Measurements from ENCODE around the gene PRR7. TPM values are rescaled to one million over a fixed set of nuclear protein-coding genes. Genes with fewer than 3 reads are reported as not detected.

The PRR7 gene
- polyA plus RNA-seq, 3 donors = 1.8 to 17.4 (median 2.1) TPM

- peaks cover 51 to 72% (median 52%) of the 10 kb centered on the region in 3 donors for H3K27me3 Mint-ChIP-seq (ENCODE audit: low read depth in 3 of 3)
- H3K9me3 Mint-ChIP-seq = peaks cover 0 to 6% (median 0%) of the 10 kb centered on the region in 7 donors
- Histone ChIP-seq H3K9me3 (replicated peaks in 1 of 2; ENCODE audit: control insufficient read depth in 1 of 2, insufficient read depth in 1 of 2, low read length in 2 of 2) (no peaks in the 10 kb centered on the region), H3K36me3 (replicated peaks in 1 of 2; ENCODE audit: control insufficient read depth in 1 of 2, insufficient read depth in 2 of 2, low read length in 2 of 2) (no peaks in the 10 kb centered on the region), H2AFZ (ENCODE audit: insufficient read depth, low read depth, low read length, poor library complexity, severe bottlenecking) (no peak overlapping the region), H3K27ac (ENCODE audit: low read depth in 1 of 2, low read length in 2 of 2) (no peak overlapping the region), H3K4me3 (replicated peaks in 1 of 3; ENCODE audit: low read depth in 2 of 3, low read length in 3 of 3) (no peak overlapping the region), H4K20me1 (ENCODE audit: insufficient read depth, low read length) (peaks cover 34% of the 10 kb centered on the region), H3K79me2 (ENCODE audit: insufficient read depth, low read length) (no peaks in the 10 kb centered on the region), H3K9ac (ENCODE audit: insufficient read depth, low read length, poor library complexity, severe bottlenecking) (no peak overlapping the region), H3K4me1 (ENCODE audit: control insufficient read depth in 1 of 2, insufficient read depth in 2 of 2, low read length in 2 of 2) (peaks cover 41 to 56% of the 10 kb centered on the region in 2 donors), H3K27me3 (ENCODE audit: control insufficient read depth in 2 of 2, insufficient read depth in 2 of 2, low read length in 2 of 2) (peaks cover 0 to 56% of the 10 kb centered on the region in 2 donors), H3K4me2 (replicated peaks; ENCODE audit: extremely low read depth, low read length, poor library complexity, severe bottlenecking) (no peak overlapping the region)
- 90% methylated on average over 15 of the region's 18 CpGs for WGBS (ENCODE audit: insufficient coverage)
- DNase-seq = no peak
- H3K4me3 Mint-ChIP-seq = peak overlapping the region in 1 of 2 donors; percentile 60
- intact Hi-C loops (cut with micrococcal nuclease) = no loop called here
- H3K27ac Mint-ChIP-seq = no peak overlapping the region
- peaks cover 47% of the 10 kb centered on the region for H3K4me1 Mint-ChIP-seq
- no peak for TF ChIP-seq CTCF (IDR thresholded peaks at IDR 0.05)
- H3K36me3 Mint-ChIP-seq = peaks cover 0 to 12% of the 10 kb centered on the region in 2 donors
Observed at GRCh38 chr5:177449140-177450061, 2.8 kb downstream of the PRR7 start.

- intact Hi-C loops (cut with micrococcal nuclease) = no loop called here
- peaks cover 20% of the 10 kb centered on the region for H4K20me1 ChIP-seq (ENCODE audit: insufficient read depth, low read length)
Observed at GRCh38 chr5:177450667-177451424, 4.2 kb downstream of the PRR7 start.

More at GRCh38 chr5:177450667-177451424, 4.2 kb downstream of the PRR7 start:
- Mint-ChIP-seq H3K9me3 (peaks cover 0 to 6% (median 0%) of the 10 kb centered on the region in 7 donors), H3K4me1 (peaks cover 32% of the 10 kb centered on the region), H3K36me3 (peaks cover 0 to 12% of the 10 kb centered on the region in 2 donors), H3K4me3 (peak overlapping the region in 1 of 2 donors; percentile 46), H3K27me3 (ENCODE audit: low read depth in 3 of 3) (peaks cover 48 to 73% (median 50%) of the 10 kb centered on the region in 3 donors), H3K27ac (no peak overlapping the region)
- no peak for DNase-seq
- Histone ChIP-seq H3K4me2 (replicated peaks; ENCODE audit: extremely low read depth, low read length, poor library complexity, severe bottlenecking) (no peak overlapping the region), H2AFZ (ENCODE audit: insufficient read depth, low read depth, low read length, poor library complexity, severe bottlenecking) (no peak overlapping the region), H3K4me3 (replicated peaks in 1 of 3; ENCODE audit: low read depth in 2 of 3, low read length in 3 of 3) (no peak overlapping the region), H3K27me3 (ENCODE audit: control insufficient read depth in 2 of 2, insufficient read depth in 2 of 2, low read length in 2 of 2) (peaks cover 0 to 56% of the 10 kb centered on the region in 2 donors), H3K4me1 (ENCODE audit: control insufficient read depth in 1 of 2, insufficient read depth in 2 of 2, low read length in 2 of 2) (peaks cover 42 to 56% of the 10 kb centered on the region in 2 donors), H3K36me3 (replicated peaks in 1 of 2; ENCODE audit: control insufficient read depth in 1 of 2, insufficient read depth in 2 of 2, low read length in 2 of 2) (no peaks in the 10 kb centered on the region), H3K9me3 (replicated peaks in 1 of 2; ENCODE audit: control insufficient read depth in 1 of 2, insufficient read depth in 1 of 2, low read length in 2 of 2) (no peaks in the 10 kb centered on the region), H3K27ac (ENCODE audit: low read depth in 1 of 2, low read length in 2 of 2) (no peak overlapping the region), H3K9ac (ENCODE audit: insufficient read depth, low read length, poor library complexity, severe bottlenecking) (no peak overlapping the region), H3K79me2 (ENCODE audit: insufficient read depth, low read length) (no peaks in the 10 kb centered on the region)
- WGBS (ENCODE audit: insufficient coverage) = 98% methylated on average over 8 of the region's 10 CpGs
- TF ChIP-seq CTCF (IDR thresholded peaks at IDR 0.05) = no peak
